HG02973 (cell line): ENCODE measurements around the gene PTGR1.

Experiments
- ATAC-seq: cut with Tn5 transposase; IDR thresholded peaks from one replicate; pipeline ENCODE4 v1.9.1; 2021; ENCODE audit warnings: moderate library complexity; ENCODE audit not compliant: unreplicated experiment

Gene PTGR1

DNA sequence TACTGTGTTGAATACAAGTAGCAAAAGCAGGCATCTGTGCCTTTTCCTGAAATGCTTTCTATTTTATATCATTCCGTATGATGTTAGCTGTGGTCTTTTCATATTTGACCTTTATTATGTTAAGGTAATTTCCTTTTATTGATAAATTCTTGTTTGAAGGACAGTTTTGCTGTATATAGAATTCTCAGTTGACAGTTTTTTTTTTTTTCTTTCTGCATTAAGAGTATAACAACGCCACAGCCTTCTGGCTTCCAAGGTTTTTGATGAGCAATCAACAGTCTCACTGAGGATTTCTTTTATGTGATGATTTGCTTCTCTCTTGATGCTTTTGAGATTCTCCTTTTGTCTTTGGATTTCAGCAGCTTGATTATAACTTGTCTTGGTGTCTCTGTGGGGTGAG is 50.8 kb downstream of the PTGR1 start:
- ATAC-seq, result no peak

DNA sequence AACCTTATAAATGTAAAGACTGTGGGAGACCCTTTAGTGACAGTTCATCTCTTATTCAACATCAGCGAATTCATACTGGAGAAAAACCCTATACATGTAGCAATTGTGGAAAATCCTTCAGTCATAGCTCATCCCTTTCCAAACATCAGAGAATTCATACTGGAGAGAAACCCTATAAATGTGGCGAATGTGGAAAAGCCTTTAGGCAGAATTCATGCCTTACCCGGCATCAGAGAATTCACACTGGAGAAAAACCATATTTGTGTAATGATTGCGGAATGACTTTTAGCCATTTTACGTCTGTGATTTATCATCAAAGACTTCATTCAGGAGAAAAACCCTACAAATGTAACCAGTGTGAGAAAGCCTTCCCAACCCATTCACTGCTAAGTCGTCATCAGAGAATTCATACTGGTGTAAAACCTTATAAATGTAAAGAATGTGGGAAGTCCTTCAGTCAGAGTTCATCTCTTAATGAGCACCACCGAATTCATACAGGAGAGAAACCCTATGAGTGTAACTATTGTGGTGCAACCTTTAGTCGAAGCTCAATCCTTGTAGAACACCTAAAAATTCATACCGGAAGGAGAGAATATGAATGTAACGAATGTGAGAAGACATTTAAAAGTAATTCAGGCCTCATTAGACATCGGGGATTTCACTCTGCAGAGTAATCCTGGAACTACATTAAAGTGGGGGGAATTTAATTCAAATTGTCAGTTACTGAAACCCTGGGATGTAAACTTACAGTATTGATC is 56.8 kb downstream of the PTGR1 start:
- no peak for ATAC-seq

DNA sequence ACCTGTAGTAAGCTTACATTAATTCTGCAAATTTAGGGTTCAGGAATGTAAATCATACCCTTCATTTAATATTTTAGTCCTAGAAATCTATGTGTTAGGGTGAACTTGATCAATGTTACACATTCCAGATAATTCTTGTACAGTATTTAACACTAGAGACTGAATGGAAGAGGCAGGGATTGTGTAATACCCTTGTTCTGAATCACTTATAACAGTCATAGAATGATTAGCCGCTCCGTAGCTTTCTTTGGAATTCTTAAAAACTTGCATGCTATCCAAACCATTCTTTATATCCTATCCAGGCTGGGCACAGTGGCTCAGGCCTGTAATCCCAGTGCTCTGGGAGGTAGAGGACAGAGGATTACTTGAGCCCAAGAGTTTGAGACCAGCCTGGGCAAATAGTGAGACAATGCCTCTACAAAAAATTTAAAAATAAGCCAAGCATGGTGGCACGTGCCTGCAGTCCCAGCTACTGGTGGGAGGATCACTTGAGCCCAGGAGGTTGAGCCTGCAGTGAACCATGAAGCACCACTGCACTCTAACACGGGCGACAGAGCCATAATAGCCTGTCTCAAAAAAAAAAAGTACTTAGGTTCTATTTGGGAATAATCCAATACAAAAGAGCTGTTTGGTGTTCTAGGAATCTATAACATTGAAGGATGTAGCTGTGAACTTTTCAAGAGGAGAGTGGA is 66.2 kb downstream of the PTGR1 start:
- ATAC-seq, result no peak

DNA sequence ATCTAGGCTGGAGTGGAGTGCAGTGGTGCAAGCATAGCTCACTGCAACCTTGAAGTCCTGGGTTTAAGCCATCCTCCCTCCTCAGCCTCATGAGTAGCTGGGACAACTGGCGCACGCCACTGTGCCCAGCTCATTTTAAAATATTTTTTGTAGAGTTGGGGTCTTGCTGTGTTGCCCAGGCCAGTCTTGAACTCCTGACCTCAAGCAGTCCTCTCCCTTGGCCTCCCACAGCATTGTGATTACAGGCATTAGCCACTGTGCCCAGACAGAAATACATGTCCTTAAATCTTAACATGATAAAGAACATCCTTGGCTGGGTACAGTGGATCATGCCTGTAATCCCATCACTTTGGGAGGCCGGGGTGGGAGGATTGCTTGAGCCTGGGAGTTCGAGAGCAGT is 67.7 kb downstream of the PTGR1 start:
- no peak for ATAC-seq

- ATAC-seq, result no peak
These were observed 69.7 kb downstream of the PTGR1 start for GRCh38 chr9:111529787-111530186.

DNA sequence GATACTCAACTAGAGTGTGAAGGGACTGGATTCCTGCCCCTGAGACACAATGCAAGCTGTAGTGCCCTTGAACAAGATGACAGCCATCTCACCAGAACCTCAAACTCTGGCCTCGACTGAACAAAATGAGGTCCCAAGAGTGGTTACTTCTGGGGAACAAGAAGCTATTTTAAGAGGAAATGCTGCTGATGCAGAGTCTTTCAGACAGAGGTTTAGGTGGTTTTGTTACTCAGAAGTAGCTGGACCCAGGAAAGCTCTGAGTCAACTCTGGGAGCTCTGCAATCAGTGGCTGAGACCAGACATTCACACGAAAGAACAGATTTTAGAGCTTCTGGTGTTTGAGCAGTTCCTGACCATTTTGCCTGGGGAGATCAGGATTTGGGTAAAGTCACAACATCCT is 72.1 kb downstream of the PTGR1 start:
- ATAC-seq, result no peak

DNA sequence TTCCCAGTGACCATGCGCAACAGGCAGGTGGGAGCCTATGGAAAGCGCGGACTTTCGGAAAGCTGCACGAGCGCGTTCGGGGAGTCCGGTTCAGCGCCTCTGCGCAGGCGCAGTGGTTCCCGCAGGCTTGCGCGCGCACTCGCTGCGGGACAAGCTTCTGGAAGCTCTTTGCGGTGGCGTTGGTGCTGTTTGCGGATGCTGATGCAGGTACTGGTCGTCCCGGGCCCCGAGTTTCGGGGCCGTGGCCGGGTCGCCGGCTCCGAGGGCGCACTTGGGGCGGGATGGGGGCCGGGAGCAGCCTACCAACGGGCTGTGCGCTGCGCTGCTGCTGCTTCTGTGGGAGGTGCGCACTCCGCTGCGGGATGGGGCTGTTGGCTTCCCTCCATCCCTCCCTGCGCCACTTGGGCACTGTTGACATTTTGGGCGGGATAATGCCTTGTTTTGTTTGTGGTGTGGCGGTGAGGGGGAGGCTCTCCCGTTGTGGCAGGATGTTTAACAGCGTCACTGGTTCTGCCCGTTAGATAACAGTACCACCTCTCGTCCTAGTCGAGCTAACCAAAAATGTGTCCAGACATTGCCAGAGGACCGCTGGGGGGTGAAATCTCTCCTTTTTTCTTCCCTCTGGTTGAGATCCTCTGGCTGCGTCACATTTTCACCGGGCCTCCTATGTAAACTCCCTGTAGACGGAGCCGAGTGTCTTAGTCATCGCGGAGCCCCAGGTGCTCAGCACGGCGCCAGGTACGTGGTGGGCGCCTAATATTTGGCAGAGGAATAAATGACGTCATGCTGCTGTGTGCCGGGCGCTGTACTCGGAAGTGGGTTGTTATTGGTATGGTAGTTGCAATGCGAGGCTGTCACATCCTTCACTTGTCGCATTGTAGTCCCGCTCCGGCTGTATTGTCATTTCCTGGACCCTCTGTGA is 74.1 kb downstream of the PTGR1 start, which contains the start of gene ZNF483:
Gene ZNF483, plus strand, starts transcription at position 124 of the 922 bp plus-strand sequence. CDS start 2,217 bp downstream, outside the sequence.
- no peak for ATAC-seq

DNA sequence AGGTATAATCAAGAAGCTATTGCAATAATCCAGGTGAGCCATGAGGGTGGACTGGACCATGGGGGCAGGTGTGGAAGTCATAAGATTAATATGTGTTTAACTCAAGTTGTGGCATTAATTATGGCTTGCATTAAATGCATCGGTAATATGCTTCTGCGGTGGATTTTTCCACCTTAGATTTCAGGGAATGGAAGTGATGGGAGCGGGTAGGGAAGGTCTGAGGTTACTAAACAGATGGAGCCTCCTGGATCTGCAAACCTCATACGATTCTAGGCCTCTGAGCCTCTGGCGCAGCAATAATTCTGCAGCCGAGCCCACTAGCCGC is 74.8 kb downstream of the PTGR1 start:
- ATAC-seq, result no peak

- no peak for ATAC-seq
These were observed 83.4 kb downstream of the PTGR1 start for GRCh38 chr9:111516061-111516465.

DNA sequence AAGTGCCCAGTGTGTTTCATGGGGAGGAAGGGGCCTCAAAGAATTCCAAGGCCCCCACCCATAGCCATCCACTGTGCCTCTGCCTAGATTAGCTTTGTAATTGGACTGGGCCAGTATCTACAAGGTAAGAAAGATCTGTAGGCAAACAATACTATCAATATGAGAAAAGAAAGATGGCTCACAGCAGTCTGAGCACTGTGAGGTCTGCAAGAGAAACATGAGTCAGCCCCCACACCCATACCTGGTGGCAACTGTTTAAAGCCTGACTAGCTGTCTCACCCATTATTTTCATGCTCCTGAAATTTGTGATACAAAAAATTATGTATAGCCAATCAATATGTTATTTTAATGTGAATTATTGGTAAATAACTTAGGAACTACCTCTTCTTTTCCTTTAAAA is 84.5 kb downstream of the PTGR1 start:
- ATAC-seq, result no peak
